Measurements from ENCODE around the gene ZNF609.

DNA sequence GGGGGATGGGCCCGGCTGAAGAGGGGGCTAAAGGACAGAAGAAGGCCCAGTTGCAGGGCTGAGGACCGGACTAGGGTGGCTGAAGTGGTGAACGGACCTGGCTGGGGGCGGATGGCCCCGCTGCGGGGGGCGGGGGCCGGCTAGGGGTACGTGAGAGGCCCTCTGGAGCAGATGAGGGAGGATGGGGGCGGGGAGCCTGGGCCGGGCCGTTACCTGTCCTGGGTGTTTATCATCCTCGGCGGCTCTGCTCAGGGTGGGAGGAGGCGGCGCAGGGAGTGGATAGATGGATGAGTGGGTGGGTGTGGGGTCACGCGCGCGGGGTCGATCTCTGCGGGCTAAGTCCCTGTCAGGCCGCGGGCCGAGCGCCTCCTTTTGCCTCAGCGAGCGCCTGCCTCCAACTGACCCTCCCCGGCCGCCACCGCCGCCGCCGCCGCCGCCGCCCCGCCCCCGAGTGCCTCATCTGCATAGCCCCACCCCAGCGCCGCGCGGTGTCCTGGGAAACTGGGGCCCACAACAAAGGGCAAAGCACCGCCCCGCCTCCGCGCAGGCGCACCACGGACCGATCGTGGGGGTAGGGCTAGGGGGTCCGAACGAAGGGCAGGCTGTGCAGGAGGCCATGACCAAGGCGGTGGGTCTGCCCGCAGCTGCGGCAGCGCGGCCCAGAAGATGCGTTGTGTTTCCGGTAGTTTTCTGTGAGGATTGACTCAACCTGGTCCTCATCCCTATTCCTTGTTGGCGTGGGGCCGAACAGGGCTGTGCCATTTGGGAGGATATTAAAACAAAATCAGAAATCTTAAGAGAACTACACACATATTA lies 242.6 kb downstream of the ZNF609 start:
- TF ChIP-seq, protein P1, sequence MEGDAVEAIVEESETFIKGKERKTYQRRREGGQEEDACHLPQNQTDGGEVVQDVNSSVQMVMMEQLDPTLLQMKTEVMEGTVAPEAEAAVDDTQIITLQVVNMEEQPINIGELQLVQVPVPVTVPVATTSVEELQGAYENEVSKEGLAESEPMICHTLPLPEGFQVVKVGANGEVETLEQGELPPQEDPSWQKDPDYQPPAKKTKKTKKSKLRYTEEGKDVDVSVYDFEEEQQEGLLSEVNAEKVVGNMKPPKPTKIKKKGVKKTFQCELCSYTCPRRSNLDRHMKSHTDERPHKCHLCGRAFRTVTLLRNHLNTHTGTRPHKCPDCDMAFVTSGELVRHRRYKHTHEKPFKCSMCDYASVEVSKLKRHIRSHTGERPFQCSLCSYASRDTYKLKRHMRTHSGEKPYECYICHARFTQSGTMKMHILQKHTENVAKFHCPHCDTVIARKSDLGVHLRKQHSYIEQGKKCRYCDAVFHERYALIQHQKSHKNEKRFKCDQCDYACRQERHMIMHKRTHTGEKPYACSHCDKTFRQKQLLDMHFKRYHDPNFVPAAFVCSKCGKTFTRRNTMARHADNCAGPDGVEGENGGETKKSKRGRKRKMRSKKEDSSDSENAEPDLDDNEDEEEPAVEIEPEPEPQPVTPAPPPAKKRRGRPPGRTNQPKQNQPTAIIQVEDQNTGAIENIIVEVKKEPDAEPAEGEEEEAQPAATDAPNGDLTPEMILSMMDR (IDR thresholded peaks at IDR 0.05): peak in 1 of 4 experiments; percentile 15
- TF ChIP-seq EP300 (IDR thresholded peaks at IDR 0.05) (no peak), POLR2A (IDR thresholded peaks at IDR 0.05) (peak; percentile 36 to 53)

Measured in gastroesophageal sphincter (tissue), 3 donors.